ENCODE measurements around the gene VWA3B.

The VWA3B gene

DNA sequence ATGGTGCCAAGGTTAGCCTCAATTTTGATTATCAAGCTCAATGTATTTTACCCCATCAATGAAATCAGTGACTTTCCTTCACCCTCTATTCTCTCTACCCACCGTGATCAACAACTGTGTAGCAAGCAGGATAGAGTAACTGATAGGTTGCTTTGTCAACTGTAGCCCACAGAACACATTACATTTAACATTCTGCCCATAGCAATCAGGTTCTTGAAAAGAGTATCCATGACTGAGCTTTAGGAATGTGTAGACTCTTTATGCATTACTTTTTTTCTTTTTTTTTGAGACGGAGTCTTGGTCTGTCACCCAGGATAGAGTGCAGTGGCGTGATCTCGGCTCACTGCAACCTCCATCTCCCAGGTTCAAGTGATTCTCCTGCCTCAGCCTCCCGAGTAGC is 19.8 kb upstream of the VWA3B start:
- CTCF ChIA-PET = interaction anchor here (1.0 kb wide), 1 partner anchor 61 kb away, joined by 3 read pairs; no protein-coding TSS in a partner anchor

DNA sequence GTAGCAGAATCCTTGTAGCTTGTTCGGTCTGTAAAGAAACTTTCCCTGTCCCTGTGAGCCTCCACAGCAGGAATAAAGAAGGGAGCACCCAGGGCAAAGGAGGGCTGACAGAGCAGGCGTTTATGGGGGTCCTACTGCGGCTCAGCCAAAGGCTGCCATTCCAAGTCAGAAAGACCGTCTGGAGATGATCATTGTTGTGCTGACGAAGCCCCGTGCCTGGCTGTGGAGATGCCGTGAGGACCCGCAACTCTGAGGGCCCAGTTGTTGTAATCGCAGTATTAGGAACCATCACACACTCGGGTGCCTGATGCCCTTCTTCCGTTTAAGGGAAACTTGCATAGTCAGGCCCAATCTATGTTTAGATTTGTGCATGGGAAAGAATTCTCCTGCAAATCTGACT is 16.9 kb upstream of the VWA3B start:
- TF ChIP-seq, protein P1, sequence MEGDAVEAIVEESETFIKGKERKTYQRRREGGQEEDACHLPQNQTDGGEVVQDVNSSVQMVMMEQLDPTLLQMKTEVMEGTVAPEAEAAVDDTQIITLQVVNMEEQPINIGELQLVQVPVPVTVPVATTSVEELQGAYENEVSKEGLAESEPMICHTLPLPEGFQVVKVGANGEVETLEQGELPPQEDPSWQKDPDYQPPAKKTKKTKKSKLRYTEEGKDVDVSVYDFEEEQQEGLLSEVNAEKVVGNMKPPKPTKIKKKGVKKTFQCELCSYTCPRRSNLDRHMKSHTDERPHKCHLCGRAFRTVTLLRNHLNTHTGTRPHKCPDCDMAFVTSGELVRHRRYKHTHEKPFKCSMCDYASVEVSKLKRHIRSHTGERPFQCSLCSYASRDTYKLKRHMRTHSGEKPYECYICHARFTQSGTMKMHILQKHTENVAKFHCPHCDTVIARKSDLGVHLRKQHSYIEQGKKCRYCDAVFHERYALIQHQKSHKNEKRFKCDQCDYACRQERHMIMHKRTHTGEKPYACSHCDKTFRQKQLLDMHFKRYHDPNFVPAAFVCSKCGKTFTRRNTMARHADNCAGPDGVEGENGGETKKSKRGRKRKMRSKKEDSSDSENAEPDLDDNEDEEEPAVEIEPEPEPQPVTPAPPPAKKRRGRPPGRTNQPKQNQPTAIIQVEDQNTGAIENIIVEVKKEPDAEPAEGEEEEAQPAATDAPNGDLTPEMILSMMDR (conservative IDR thresholded peaks at IDR 0.05; ENCODE audit: low read depth) = no peak
- ChIA-PET CTCF (no interaction called here), POLR2A (ENCODE audit: low non-redundant PET) (no interaction called here)
- no peak for DNase-seq (ENCODE audit: low spot score)
- no peak overlapping the region for H3K27ac ChIP-seq

More for the DNA sequence above, 19.8 kb upstream of the VWA3B start:
- POLR2A ChIA-PET (ENCODE audit: low non-redundant PET) = no interaction called here
- H3K27ac ChIP-seq = no peak overlapping the region
- TF ChIP-seq, protein P1 (conservative IDR thresholded peaks at IDR 0.05; ENCODE audit: low read depth) = no peak
- no peak for DNase-seq (ENCODE audit: low spot score)

DNA sequence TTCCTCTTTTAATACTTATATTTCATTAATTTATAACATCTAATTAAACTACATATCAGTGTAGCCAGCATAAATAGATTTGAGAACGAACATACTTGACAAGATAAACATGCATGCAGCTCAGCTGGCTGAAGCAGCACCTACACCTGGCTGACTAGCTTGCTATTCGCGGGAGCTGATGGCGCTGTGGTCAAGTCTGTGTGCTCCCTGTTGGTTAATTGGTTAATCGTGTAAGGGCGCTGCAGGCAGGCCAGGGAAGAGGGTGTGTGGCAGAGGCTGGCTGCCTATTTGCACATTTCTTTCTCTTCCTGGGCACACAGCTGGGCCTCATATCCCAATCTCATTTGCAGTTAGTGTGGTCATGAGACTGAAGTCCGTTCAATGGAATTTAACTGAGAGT is 14.5 kb upstream of the VWA3B start:
- DNase-seq (ENCODE audit: low spot score) = no peak
- CTCF ChIA-PET = interaction anchor here (0.8 kb wide), 1 partner anchor 239 kb away, joined by 3 read pairs; no protein-coding TSS in a partner anchor
- TF ChIP-seq, protein P1 (conservative IDR thresholded peaks at IDR 0.05; ENCODE audit: low read depth) = no peak
- no peak overlapping the region for H3K27ac ChIP-seq
- POLR2A ChIA-PET (ENCODE audit: low non-redundant PET) = no interaction called here

DNA sequence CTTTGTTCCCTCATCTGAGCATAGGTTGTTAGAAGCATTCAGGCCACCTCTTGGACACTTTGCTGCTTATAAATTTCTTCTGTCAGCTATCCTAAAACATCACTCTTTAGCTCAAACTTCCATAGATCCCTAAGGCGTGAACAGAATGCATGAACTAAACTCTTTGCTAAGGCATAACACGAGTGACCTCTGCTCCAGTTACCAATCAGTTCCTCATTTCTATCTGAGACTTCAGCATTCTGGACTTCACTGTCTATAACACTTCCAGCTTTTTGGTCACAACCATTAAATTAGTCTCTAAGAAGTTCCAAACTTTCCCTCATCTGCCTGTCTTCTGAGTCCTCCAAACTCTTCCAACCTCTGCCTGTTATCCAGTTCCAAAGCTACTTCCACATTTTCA is 8.3 kb upstream of the VWA3B start:
- TF ChIP-seq, protein P1 (conservative IDR thresholded peaks at IDR 0.05; ENCODE audit: low read depth) = no peak
- no peak for DNase-seq (ENCODE audit: low spot score)
- ChIA-PET CTCF (no interaction called here), POLR2A (ENCODE audit: low non-redundant PET) (no interaction called here)
- no peak overlapping the region for H3K27ac ChIP-seq

DNA sequence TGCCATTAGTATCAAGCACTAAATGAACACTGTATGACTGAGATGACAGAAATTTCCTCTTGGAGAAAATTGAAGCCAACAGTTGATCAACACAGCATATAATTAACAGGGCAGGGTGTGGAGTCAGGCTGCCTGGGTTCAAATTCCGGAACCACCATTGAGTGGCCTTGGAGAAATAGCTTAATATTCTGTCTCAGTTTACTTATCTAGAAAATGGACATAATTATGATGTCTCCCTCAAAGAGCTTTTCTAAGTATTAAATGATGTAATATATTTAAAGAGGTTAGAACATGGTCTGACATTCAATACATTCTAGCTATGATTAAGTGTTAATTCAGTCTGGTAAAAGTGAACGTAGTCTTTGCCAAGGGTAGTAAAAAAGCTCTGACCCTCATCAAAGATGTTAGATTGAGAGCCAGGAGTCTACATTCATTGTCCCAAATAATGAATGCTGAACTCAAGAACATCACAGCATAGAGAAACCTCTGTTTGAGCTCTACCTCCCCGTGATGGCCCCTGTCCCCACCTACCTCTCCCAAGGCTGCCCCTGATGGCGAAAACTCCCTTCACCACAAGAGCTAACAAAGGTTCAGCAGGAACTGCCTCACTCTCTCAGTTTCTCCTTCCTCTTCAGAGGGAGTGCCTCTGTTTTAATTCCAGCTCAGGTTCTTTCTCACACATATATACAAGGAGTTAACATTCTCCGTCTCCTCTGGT is 2.7 kb upstream of the VWA3B start:
- ChIA-PET CTCF (interaction anchor here (0.6 kb wide), 1 partner anchor 304 kb away, joined by 3 read pairs; no protein-coding TSS in a partner anchor), POLR2A (ENCODE audit: low non-redundant PET) (no interaction called here)
- TF ChIP-seq, protein P1 (conservative IDR thresholded peaks at IDR 0.05; ENCODE audit: low read depth) = no peak
- DNase-seq (ENCODE audit: low spot score) = no peak
- no peak overlapping the region for H3K27ac ChIP-seq

DNA sequence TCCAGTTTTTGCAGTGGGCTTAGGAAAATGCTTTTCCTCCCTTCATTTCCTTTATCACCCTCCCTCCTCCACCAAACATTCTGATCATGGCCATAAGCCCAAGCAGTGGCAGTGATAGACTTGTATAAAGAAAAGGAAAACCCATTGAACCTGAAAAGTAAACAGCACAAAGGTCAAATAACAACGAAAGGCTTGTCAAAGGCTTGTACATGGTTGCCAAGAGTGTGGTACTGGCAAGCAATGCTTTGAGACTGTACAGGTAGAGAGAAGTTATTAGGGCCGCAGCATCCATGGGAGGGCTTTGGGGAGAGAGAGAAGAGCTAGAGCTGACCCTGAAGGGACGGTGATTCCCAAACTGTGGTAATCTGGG is 2.1 kb upstream of the VWA3B start:
- TF ChIP-seq, protein P1 (conservative IDR thresholded peaks at IDR 0.05; ENCODE audit: low read depth) = no peak
- ChIA-PET POLR2A (ENCODE audit: low non-redundant PET) (no interaction called here), CTCF (interaction anchor here (0.6 kb wide), 1 partner anchor 303 kb away, joined by 3 read pairs; no protein-coding TSS in a partner anchor)

More for the DNA sequence above, 2.1 kb upstream of the VWA3B start:
- DNase-seq (ENCODE audit: low spot score) = no peak
- H3K27ac ChIP-seq = no peak overlapping the region

Data from RWPE1 (cell line).